H1 (cell line): ENCODE data around the gene CALM3. TPM values are rescaled to one million over a fixed set of nuclear protein-coding genes. Genes with fewer than 3 reads are reported as not detected.

Source experiments
- CBX8 ChIP-seq: fragments of 300-800, 300-1000 bp; sonication (generic); IDR thresholded peaks from 2 replicates; pipeline ENCODE4 v1.7.1; 2016; ENCODE audit warnings: low read depth, low read length, borderline replicate concordance
- CREB1 ChIP-seq: IDR thresholded peaks from 2 replicates; pipeline ENCODE4 v1.6.1; 2012; ENCODE audit warnings: inconsistent platforms
- CTBP2 ChIP-seq: IDR thresholded peaks from 2 replicates; pipeline ENCODE4 v1.7.0; 2011; ENCODE audit warnings: borderline replicate concordance, mild to moderate bottlenecking, moderate library complexity, mixed read lengths, low read length; ENCODE audit not compliant: insufficient read depth, insufficient read length
- EZH2 ChIP-seq: fragments of 200-600 bp; sonication (generic); IDR thresholded peaks from 2 replicates; pipeline ENCODE4 v1.7.1; 2012; ENCODE audit warnings: low read depth, mild to moderate bottlenecking, moderate library complexity, low read length, inconsistent platforms; ENCODE audit not compliant: severe bottlenecking
- KDM5A ChIP-seq: fragments of 200-600 bp; IDR thresholded peaks from 2 replicates; pipeline ENCODE4 v1.7.1; 2012; ENCODE audit warnings: mild to moderate bottlenecking, low read length, inconsistent platforms, mixed read lengths
- NANOG ChIP-seq: IDR thresholded peaks from 2 replicates; pipeline ENCODE4 v1.6.1; 2011; ENCODE audit warnings: low read length, low read depth, mild to moderate bottlenecking, inconsistent platforms; ENCODE audit not compliant: insufficient read depth, poor library complexity, severe bottlenecking
- SAP30 ChIP-seq: fragments of 300-600 bp; sonication (generic); IDR thresholded peaks from 2 replicates; pipeline ENCODE4 v1.7.1; 2012; ENCODE audit warnings: low read length, moderate library complexity, mild to moderate bottlenecking, inconsistent platforms; ENCODE audit not compliant: insufficient read depth, insufficient replicate concordance
- SP1 ChIP-seq: IDR thresholded peaks from 2 replicates; pipeline ENCODE4 v1.6.1; 2011; ENCODE audit warnings: low read depth, low read length
- polyA plus RNA-seq, 7 experiments: library from polyadenylated mRNA; depleted of rRNA in 3 of 7; stranded (reverse) in 5 of 7; unstranded in 2 of 7; fragments of >200 nt in 5 of 7; fragments of 200-250 nt in 2 of 7; gene quantifications; 1 replicate in 5 of 7; 2 replicates in 1 of 7; 4 replicates in 1 of 7; pipeline versions ENCODE4 v1.2.1 to v1.2.3, GENCODE V29; 2011 to 2013; ENCODE audit warnings: missing spikeins in 2 of 7, mixed read lengths in 2 of 7
- total RNA-seq: library from RNA; stranded (reverse); fragmentation: NEBNext Ultra II Directional; extraction: Animal tissue kit (Norgen Biotek cat#: 25700); gene quantifications from 2 replicates; pipeline ENCODE4 v1.2.1, GENCODE V29; 2021
- TF ChIP-seq, protein P1 (sequence below): fragments of 300-600 bp; sonication (generic); IDR thresholded peaks from 2 replicates; pipeline ENCODE4 v1.7.1; 2012; ENCODE audit warnings: low read length, moderate library complexity, mild to moderate bottlenecking, inconsistent platforms; ENCODE audit not compliant: insufficient replicate concordance

Gene CALM3
- total and polyA plus RNA-seq, 2 of the 8 experiments (the other 6 are each of a cell fraction or from before 2014, with no cell fraction given) = 315 to 326 TPM

GRCh38 chr19:46630586-46631205 is 29.6 kb downstream of the CALM3 start (continued):
- TF ChIP-seq, protein P1, sequence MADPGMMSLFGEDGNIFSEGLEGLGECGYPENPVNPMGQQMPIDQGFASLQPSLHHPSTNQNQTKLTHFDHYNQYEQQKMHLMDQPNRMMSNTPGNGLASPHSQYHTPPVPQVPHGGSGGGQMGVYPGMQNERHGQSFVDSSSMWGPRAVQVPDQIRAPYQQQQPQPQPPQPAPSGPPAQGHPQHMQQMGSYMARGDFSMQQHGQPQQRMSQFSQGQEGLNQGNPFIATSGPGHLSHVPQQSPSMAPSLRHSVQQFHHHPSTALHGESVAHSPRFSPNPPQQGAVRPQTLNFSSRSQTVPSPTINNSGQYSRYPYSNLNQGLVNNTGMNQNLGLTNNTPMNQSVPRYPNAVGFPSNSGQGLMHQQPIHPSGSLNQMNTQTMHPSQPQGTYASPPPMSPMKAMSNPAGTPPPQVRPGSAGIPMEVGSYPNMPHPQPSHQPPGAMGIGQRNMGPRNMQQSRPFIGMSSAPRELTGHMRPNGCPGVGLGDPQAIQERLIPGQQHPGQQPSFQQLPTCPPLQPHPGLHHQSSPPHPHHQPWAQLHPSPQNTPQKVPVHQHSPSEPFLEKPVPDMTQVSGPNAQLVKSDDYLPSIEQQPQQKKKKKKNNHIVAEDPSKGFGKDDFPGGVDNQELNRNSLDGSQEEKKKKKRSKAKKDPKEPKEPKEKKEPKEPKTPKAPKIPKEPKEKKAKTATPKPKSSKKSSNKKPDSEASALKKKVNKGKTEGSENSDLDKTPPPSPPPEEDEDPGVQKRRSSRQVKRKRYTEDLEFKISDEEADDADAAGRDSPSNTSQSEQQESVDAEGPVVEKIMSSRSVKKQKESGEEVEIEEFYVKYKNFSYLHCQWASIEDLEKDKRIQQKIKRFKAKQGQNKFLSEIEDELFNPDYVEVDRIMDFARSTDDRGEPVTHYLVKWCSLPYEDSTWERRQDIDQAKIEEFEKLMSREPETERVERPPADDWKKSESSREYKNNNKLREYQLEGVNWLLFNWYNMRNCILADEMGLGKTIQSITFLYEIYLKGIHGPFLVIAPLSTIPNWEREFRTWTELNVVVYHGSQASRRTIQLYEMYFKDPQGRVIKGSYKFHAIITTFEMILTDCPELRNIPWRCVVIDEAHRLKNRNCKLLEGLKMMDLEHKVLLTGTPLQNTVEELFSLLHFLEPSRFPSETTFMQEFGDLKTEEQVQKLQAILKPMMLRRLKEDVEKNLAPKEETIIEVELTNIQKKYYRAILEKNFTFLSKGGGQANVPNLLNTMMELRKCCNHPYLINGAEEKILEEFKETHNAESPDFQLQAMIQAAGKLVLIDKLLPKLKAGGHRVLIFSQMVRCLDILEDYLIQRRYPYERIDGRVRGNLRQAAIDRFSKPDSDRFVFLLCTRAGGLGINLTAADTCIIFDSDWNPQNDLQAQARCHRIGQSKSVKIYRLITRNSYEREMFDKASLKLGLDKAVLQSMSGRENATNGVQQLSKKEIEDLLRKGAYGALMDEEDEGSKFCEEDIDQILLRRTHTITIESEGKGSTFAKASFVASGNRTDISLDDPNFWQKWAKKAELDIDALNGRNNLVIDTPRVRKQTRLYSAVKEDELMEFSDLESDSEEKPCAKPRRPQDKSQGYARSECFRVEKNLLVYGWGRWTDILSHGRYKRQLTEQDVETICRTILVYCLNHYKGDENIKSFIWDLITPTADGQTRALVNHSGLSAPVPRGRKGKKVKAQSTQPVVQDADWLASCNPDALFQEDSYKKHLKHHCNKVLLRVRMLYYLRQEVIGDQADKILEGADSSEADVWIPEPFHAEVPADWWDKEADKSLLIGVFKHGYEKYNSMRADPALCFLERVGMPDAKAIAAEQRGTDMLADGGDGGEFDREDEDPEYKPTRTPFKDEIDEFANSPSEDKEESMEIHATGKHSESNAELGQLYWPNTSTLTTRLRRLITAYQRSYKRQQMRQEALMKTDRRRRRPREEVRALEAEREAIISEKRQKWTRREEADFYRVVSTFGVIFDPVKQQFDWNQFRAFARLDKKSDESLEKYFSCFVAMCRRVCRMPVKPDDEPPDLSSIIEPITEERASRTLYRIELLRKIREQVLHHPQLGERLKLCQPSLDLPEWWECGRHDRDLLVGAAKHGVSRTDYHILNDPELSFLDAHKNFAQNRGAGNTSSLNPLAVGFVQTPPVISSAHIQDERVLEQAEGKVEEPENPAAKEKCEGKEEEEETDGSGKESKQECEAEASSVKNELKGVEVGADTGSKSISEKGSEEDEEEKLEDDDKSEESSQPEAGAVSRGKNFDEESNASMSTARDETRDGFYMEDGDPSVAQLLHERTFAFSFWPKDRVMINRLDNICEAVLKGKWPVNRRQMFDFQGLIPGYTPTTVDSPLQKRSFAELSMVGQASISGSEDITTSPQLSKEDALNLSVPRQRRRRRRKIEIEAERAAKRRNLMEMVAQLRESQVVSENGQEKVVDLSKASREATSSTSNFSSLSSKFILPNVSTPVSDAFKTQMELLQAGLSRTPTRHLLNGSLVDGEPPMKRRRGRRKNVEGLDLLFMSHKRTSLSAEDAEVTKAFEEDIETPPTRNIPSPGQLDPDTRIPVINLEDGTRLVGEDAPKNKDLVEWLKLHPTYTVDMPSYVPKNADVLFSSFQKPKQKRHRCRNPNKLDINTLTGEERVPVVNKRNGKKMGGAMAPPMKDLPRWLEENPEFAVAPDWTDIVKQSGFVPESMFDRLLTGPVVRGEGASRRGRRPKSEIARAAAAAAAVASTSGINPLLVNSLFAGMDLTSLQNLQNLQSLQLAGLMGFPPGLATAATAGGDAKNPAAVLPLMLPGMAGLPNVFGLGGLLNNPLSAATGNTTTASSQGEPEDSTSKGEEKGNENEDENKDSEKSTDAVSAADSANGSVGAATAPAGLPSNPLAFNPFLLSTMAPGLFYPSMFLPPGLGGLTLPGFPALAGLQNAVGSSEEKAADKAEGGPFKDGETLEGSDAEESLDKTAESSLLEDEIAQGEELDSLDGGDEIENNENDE = no peak
- TF ChIP-seq SP1 (no peak), CTBP2 (no peak), CBX8 (no peak), KDM5A (no peak), CREB1 (no peak), EZH2 (no peak), SAP30 (no peak), NANOG (no peak)
